Activated CD4-positive, alpha-beta T cell treated with anti-CD3 and anti-CD28 coated beads for 48 hours (primary cell): Measurements from ENCODE around the gene PLA2G4D.

Source experiments
- DNase-seq: peaks from one replicate; pipeline ENCODE4 v3.0.0-alpha.2; 2020

Gene PLA2G4D

GRCh38 chr15:42070279-42070975, 23.9 kb downstream of the PLA2G4D start:
- no peak for DNase-seq

DNA sequence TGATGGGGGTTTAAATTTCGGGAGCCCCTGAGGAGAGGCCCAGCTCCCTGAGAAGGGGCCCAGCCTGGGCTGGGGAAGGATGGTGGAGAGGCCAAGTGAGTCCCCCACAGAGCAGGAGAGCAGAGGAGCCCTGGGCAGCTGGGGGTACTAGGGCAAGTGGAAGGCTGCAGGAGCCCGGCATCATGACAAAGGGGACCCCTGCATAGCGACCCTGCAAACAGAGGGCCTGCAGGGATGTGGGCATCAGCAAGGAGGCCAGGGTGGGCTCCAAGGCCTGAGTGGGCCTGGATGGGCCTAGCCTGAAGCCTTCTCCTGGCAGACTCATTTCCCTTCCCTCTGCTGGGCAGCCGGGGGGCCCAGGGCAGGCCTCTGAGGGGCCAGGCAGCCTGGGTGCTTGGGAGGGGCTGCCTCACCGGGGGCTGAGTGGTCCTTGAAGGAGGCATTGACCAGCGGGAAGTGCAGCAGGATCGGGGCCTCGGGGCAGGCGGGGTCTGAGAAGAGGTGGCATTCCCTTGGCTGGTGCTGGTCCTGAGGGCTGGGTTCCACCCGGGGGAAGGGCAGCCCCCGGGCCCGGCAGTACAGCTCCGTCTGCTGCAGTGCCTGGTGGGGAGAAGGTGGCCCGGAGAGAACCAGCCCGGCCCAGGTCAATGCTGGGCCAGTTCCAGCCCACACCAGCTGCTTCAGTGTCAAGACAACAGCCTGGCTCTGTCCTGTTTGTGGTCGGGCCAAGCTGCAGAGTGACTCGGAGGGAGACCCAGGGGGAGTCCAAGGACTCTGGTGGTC, 24.7 kb downstream of the PLA2G4D start:
- DNase-seq, result no peak

GRCh38 chr15:42069025-42069424, 25.3 kb downstream of the PLA2G4D start:
- no peak for DNase-seq

DNA sequence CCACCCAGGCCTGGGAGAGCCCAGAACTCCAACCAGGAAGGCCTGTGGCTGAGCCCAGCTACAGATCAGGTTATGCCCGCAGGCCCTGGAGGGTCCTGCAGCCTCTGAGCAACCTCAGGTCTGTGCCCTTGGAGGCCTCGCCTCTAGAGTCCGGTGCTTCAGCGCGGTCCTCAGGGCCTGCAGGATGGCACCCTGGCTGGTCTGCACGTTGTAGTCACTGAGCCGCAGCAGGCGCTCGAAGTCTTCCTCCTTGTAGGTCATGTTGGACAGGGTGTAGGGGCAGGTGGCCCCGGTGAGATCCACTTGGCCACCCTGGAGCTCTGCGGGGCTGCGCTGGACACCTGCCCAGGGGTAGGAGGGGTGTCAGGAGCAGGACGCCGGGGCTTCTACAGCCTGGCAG, 25.8 kb downstream of the PLA2G4D start:
- DNase-seq, result no peak

DNA sequence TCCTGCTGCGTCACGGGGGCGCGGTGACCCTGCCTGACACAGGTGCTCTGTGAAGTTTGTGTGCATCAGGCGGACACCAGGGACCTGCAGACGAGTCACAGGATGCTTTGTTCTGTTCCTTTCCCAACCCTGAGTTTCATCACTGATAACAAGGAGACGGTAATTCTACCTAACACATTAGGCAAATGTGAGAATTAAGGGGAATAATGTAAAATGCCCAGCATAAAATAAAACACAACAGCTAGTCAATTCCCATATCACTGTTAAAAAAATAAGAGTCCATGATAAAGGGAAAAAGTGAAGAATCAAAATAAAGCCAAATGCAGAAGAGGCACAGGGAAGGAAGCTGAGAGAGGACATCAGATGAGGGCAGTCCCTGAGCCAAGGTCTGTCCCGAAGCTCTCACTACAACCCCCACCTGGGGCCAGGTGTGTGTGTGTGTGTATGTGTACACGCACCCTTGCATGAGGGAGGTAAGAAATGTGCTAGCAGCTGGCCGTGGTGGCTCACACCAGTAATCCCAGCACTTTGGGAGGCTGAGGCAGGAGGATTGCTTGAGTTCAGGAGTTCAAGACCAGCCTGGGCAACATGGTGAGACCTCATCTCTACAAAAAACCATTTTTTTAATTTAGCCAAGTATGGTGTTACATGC, 27.5 kb downstream of the PLA2G4D start:
- no peak for DNase-seq

DNA sequence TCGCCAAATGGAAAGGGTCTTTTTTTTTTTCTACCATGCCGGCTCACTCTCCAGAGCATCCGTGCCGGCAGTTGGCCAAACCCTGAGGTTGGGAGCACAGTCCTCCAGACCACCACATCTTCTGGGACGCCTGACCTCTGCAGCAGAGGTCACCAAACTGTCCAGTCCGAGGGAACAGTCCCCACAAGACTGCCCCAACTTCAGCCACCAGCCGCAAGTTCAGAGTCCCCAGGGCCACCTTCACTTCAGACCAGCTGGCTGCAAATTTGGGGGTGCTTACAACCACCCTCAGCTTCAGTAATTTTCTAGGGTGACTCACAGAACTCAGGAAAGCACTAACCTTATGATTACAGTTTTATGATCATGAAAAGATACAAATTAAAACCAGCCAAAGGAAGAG, 28.9 kb downstream of the PLA2G4D start:
- DNase-seq, result no peak

DNA sequence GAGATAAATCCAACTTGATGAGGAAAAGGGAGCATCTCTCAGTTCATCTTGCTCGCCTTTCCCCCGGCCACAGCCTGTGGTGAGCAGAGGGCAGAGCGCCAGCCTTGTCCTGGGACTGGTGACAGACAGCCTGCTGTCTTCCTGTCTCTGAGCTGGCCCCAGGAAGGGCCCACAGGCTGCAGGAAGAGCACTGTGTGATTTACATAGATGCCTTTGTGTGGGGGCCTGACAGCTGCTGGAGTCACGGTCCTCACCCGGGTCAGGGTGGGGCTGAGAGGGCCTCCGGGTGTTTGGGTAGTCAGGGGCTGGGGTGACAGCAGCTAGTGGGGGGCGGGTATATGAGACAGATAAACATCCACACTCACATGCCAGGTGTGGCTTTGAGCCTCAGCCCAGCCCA, 29.3 kb downstream of the PLA2G4D start:
- no peak for DNase-seq

DNA sequence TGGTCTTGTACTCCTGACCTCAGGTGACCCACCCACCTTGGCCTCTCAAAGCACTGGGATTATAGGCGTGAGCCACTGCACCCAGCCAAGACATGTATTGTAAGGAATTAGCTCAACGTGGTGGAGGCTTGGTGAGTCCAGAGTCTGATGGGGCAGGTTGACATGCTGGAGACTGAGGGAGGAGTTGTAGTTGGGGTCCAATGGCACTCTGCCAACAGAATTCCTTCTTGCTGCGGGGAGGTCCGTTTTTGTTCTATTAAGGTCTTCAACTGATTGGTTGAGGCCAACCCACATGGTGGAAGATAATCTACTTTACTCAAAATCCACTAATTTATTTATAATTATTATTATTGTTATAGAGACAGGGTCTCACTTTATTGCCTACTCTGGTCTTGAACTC, 30.1 kb downstream of the PLA2G4D start:
- no peak for DNase-seq

GRCh38 chr15:42063122-42063848, 31.1 kb downstream of the PLA2G4D start:
- DNase-seq, result no peak

- DNase-seq, result no peak
Measured at GRCh38 chr15:42062284-42062806, 32.0 kb downstream of the PLA2G4D start.

- no peak for DNase-seq
Measured at GRCh38 chr15:42060797-42061196, 33.6 kb downstream of the PLA2G4D start.

DNA sequence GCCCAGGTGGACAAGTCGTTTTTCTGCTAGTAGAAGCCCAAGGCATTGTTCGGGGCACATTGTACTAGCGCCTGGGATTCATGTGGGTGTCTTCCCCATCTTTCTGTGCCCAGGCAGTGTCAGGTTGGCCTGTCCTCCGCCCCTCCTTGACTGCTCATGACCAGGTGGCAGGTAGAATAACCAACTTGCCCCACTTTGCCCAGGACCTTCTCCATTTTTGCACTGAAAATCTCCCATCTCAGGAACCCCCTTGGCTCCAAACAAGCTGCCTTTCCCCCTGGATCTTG, 33.9 kb downstream of the PLA2G4D start:
- DNase-seq, result no peak

DNA sequence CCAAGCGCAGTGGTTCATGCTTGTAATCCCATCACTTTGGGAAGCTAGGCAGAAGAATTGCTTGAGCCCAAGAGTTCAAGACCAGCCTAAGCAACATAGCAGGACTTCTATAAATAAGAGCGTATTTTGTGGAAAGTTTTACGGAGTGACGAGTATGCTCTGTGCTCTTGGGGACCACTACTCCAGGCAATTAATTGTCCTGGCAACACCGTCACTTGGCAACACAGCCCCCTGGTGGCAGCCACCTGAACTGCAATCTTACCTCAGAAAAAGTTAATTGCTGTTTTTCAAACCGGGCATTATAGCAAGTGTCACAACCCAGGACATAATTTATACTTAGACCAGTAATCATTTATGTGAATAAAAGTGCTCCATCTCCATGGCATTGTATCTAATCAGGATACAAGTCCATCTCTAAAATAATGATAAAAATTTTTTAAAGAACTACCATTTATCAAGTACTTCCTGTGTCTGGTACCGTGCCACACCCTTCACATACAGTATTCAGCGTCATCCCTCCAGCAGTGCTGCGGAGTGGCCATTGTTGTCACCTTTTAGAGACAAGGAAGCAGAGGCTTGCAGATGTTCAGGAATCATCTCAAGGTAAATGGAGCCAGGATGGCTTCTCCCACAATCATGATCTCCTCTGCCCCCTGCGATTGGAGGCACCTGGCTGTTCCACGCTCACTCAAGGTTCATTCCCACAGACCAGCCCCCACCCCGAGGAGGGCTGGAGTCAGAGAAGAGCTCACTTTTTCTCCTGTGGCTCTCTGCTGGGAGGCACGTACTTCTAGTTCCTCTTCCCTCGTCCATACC, 34.5 kb downstream of the PLA2G4D start:
- peak; percentile 82 for DNase-seq

DNA sequence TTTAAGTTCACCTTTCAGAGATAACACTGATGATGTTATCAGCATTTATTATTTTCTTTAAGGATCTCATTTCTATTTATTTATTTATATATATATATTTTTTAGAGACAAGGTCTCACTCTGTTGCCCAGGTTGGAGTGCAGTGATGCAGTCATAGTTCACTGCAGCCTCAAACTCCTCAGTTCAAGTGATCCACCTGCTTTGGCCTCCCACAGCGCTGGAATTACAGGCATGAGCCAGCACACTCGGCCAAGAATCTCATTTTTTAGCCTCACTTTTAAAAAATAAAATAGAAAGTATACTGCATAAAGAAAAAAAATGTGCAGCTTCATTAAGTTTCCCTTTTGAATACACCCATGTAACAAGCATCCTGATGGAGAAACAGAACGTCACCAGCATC, 35.6 kb downstream of the PLA2G4D start:
- DNase-seq, result no peak

GRCh38 chr15:42057799-42058646, 36.3 kb downstream of the PLA2G4D start:
- DNase-seq, result no peak

DNA sequence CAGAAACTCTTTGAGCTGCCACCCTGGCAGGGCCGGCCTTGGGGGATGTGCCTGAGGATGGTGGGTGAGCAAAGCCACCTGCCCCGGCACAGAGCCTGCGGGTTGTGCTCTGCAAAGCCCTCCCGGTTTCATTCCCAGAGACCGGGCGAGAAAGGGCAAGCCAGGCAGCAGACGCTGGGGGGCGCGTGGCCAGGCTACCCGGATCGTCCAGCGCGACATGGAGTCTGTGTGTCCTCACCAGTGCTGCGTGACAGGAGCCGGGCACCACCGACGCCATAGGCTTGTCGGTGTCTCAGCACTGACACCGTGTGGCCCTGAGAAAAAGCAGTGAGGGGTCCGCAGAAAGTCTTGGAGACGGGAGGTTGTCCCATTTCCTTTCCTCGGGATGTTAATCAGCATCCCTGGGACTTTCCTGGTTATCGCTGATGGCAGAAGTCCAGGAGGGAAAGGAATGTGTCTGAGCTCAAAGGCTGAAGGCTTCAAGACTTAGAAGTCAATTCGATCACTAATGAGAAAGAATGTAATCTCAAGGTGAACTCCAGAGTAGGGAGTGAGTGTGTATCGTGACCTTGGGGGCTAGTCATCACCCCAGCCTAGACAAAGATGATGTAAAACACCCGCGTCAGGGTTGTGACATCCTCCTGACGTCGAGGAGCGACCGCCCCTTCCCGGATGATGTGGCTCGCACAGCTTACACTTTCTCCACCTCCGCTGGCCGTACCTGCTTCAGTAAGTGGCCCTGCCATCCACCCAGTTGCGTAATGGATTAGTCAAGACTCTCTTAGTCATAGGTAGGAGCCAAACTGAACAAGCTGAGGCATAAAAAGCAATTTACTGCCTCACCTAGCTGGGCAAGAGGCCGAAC, 37.2 kb downstream of the PLA2G4D start:
- peak; percentile 75 for DNase-seq

DNA sequence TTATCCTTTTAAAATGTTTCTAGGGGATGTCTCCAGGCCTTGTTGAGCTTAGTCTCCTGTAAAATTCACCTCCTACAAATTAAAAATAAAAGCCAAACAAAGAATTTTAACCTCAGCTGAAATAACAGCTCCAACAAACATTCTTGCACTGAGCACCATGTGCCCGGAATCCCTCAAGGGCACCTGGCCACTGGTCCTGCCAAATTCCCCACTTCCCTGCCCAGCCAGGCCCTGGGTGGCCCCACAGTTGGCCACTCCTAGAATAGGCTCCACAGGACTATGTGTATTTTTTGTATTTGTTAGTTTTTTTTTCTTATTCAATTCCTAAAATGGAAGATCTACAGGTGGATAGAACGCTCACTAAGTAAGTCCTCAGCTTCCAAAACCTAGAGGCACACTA, 40.4 kb downstream of the PLA2G4D start:
- no peak for DNase-seq

DNA sequence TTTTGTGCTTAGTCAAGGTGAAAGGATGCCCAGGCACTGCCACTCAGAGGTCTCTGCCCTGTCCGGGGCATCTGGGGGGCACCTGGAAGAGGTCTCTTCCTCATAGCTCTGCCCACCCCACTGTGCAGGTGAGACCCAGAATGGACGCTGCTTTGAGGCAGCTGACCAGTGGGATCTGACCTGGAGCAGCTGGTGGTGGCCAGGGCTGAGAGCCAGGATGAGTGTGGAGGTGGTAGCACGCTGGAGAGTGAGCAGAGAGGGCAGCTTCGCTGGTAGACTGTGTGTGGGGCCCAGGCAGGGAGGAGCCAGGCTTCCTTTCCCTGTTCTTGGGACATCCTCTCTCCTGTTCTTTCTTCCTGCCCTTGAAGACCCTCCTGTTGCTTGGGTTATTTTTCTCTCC, 41.4 kb downstream of the PLA2G4D start:
- DNase-seq, result no peak

GRCh38 chr15:42050484-42051255, 43.7 kb downstream of the PLA2G4D start:
- no peak for DNase-seq

DNA sequence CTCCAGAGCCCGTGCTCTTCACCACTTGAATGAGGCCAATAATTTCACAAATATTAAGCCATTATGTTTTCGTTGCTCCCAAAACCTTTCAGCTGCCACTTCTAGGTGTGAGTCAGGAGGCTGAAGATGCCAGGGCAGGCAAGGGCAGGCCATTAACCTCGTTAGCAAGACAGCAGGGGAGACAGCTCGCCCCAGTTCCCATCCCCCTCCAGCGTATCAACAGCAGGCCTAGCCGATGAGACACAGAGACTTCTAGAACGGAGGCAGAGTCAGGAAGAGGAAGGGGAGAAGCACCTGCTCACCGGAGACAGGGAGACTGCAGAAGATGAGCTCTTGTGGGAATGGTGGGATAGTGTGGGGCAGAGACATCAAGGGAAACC, 45.6 kb downstream of the PLA2G4D start:
- DNase-seq, result no peak
